ENCODE data around the gene PLAC1.

GRCh38 chrX:134592303-134592702, 66.0 kb downstream of the PLAC1 start:
- TF ChIP-seq MAX (IDR thresholded peaks at IDR 0.05), result no peak
- no peak for TF ChIP-seq POLR2A (IDR thresholded peaks at IDR 0.05; ENCODE audit: borderline replicate concordance, extremely low read depth, insufficient read depth, insufficient read length)
- TF ChIP-seq SIN3A (IDR thresholded peaks at IDR 0.05; ENCODE audit: low read depth), result no peak
- TF ChIP-seq EZH2 (IDR thresholded peaks at IDR 0.05), result no peak
- TF ChIP-seq RAD21 (IDR thresholded peaks at IDR 0.05; ENCODE audit: low read depth), result no peak
- TF ChIP-seq, protein P1, sequence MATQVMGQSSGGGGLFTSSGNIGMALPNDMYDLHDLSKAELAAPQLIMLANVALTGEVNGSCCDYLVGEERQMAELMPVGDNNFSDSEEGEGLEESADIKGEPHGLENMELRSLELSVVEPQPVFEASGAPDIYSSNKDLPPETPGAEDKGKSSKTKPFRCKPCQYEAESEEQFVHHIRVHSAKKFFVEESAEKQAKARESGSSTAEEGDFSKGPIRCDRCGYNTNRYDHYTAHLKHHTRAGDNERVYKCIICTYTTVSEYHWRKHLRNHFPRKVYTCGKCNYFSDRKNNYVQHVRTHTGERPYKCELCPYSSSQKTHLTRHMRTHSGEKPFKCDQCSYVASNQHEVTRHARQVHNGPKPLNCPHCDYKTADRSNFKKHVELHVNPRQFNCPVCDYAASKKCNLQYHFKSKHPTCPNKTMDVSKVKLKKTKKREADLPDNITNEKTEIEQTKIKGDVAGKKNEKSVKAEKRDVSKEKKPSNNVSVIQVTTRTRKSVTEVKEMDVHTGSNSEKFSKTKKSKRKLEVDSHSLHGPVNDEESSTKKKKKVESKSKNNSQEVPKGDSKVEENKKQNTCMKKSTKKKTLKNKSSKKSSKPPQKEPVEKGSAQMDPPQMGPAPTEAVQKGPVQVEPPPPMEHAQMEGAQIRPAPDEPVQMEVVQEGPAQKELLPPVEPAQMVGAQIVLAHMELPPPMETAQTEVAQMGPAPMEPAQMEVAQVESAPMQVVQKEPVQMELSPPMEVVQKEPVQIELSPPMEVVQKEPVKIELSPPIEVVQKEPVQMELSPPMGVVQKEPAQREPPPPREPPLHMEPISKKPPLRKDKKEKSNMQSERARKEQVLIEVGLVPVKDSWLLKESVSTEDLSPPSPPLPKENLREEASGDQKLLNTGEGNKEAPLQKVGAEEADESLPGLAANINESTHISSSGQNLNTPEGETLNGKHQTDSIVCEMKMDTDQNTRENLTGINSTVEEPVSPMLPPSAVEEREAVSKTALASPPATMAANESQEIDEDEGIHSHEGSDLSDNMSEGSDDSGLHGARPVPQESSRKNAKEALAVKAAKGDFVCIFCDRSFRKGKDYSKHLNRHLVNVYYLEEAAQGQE (IDR thresholded peaks at IDR 0.05; ENCODE audit: low read depth), result no peak
- TF ChIP-seq, protein P2, sequence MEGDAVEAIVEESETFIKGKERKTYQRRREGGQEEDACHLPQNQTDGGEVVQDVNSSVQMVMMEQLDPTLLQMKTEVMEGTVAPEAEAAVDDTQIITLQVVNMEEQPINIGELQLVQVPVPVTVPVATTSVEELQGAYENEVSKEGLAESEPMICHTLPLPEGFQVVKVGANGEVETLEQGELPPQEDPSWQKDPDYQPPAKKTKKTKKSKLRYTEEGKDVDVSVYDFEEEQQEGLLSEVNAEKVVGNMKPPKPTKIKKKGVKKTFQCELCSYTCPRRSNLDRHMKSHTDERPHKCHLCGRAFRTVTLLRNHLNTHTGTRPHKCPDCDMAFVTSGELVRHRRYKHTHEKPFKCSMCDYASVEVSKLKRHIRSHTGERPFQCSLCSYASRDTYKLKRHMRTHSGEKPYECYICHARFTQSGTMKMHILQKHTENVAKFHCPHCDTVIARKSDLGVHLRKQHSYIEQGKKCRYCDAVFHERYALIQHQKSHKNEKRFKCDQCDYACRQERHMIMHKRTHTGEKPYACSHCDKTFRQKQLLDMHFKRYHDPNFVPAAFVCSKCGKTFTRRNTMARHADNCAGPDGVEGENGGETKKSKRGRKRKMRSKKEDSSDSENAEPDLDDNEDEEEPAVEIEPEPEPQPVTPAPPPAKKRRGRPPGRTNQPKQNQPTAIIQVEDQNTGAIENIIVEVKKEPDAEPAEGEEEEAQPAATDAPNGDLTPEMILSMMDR (IDR thresholded peaks at IDR 0.05 in 2 of 3, conservative IDR thresholded peaks at IDR 0.05 in 1 of 3; ENCODE audit: borderline replicate concordance in 1 of 3, insufficient read depth in 1 of 3, low read depth in 2 of 3, low read length in 2 of 3), result no peak
- TF ChIP-seq ATF3 (IDR thresholded peaks at IDR 0.05), result no peak
